GM21825 (cell line): ENCODE data around the gene CGNL1.

Experiments
- ATAC-seq: cut with Tn5 transposase; IDR thresholded peaks from one replicate; pipeline ENCODE4 v1.9.1; 2021; ENCODE audit warnings: mild to moderate bottlenecking, moderate library complexity; ENCODE audit not compliant: unreplicated experiment

The CGNL1 gene

DNA sequence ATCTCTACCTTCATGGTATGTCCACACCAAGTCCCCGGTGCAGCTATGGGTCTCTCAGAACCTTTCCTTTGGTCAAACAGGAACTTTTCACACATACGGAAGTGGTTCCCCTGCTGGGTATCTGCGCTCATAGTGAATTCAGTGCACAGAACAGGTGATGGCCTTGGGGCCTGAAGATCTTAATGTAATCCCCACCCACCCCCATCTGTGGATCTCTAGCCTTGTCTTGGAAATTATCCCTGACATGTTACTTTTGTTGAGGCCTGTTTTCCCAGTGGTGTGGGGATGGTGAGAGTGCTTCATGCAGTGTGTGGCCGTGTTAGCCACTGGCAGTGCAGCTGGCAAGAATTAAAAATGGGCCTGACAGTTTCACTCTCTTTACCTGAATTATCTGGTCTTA is 143.5 kb downstream of the CGNL1 start:
- ATAC-seq: no peak

DNA sequence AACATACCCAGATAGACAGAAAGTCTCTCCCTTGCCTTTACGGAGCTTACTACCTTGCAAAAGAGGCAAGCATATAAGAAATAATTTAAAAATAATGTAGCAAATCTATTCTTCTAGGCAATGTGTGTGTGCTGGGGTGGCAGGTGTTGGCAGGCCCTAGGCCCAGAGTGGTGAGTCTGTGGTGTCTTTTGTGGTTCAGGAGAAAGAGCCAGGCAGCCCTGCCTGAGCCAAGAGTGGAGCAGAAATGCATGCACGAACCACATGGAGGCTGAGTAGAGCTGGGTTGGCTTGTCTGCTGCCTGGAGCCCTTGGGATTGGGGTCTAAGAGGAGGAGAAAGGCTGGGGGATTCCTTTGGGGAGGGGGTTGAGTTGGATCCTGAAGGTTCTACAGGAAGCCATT is 145.2 kb downstream of the CGNL1 start:
- no peak for ATAC-seq

GRCh38 chr15:57522148-57522547 is 145.8 kb downstream of the CGNL1 start:
- ATAC-seq: no peak

GRCh38 chr15:57525581-57525980 is 149.3 kb downstream of the CGNL1 start:
- no peak for ATAC-seq

GRCh38 chr15:57526076-57526475 is 149.8 kb downstream of the CGNL1 start:
- no peak for ATAC-seq

GRCh38 chr15:57526615-57527014 is 150.3 kb downstream of the CGNL1 start:
- no peak for ATAC-seq

DNA sequence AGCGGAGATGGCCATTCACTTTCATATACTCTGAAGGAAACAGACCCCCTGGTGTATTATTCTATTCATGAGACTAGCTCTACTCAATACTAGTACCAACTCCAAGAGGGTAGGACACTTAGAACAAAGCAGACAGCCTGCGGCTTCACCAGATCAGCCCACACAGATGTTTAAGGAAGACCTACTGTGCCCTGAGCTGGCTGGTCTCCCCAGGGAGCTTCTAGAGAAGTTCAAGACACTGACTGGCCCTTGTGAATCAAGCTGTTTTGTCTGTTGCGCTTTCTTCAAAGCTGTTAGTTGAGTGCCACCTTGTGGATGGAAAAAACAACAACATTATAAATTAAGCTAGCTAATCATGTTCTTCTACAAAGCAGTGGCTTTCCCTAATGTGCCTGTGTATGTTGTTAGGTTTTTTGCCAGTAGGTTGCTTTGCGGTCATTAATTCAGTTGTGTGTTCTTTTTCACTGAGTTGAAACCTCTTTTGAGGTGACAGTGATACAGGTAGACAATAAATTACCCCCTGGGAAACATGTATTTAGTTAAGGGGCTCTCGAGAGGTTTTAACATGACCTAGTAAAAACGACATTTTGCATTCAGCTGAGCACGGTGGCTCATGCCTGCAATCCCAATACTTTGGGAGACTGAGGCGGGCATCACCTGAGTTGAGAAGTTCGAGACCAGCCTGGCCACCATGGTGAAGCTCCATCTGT is 151.2 kb downstream of the CGNL1 start:
- no peak for ATAC-seq

- no peak for ATAC-seq
These were observed 152.7 kb downstream of the CGNL1 start for GRCh38 chr15:57528940-57529565.

DNA sequence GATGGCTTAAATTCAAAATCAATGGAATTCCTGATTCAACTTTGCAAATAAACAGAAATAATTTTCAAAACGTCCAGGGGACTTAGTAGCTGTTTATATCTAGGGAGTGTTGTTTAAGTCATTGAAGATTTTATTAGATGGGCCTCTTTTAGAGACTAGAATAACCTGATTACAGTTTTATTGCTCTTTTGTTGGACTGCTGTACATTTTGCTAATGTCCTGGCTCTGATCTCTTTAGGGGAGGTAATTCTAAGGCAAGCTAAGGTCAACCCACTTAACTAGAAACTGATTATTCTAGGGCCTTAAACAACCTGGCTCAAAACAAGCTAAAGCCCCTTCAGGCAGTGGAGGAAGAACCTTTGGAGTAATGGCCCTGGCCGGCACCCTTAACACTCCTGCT is 153.4 kb downstream of the CGNL1 start:
- no peak for ATAC-seq

- ATAC-seq: no peak
These were observed 156.6 kb downstream of the CGNL1 start for GRCh38 chr15:57532731-57533447.

DNA sequence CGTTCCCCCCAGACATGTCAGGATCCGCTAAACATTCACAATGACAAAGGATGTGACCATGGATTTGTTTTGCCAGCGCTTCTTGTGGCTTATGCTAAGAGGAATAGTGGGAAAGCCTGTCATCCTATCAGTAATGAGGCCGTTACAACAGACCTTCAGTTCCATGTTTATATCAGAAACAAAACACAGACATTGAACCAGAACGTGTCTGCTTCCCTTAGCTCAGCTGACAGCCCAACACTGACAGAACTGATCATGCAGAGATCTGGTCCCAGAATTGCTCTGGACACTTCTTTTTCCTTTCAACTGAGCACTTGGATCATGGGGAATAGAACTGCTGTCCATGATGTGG is 157.1 kb downstream of the CGNL1 start:
- ATAC-seq: no peak

DNA sequence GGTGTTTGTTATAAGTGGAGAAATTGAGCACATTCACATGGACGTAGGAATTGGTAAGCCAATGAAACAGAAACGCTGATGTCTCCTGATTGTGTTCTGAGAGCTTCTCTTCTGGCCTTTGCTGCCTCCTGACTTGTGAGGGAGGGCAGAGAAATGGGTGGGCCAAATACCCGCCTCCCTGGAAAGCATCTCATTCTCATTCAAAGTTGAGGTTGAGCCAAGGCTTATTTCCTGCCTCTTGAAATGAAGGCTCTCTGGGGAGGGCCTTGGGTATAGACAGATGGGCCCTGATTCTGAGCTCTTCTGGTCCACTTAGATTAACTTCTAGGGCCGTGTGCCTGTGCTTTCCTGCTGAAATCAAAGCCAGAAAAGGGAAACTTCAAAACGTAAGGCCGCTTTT is 158.0 kb downstream of the CGNL1 start:
- ATAC-seq: no peak

DNA sequence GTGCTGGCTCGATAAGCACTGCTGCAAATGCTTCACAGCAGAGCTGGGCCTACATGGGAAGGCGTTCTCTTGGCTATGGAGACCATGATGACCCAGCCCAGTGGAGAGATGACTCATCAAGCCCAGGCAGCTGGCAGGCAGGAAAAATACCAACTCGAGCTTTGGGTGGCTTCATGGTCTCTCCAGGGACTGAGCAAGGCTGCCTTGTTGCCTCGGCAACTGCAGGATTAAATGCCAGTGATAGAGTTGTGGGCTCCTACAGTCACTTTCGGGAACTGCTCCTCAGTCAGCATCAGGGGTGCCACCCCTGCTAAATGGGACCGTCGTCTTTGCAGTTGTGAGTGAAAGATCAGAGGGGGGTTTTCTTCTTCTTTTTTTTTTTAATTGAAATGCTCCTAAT is 160.8 kb downstream of the CGNL1 start:
- no peak for ATAC-seq

DNA sequence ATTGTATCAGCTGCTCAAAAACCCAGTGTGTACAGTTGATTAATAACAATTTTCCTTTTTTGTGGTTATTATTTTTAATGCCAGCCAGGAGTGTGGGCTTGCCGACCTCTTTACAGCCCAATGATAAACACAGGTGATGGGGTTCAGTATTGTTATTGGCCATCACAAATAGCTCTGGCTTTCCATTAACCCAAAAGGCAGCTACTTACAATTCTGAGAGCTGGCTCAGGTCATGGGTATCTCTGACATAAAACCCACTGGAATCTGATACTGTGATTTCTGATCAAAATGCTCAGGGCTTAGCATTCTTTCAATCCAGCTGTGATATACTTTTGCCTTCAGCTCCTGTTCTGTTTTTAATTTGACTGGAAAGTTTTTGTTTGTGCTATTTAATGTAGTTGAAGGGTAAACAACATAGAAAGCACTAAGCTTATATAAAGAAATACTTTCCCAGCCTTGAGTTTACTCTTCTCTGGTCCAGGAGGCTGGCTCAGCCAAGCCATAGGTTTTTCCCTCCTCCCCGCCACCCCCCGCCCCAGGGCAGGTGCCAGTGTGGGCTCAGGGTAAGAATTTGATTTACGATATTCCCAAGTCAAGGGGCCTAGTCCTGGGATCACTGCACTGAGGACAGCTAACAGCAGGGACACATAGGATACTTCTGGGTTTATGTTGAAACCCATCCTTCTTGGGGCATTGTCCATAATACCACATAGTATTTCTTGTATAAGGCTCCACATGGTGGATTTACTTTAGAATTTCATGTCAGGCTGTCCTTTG is 161.4 kb downstream of the CGNL1 start:
- no peak for ATAC-seq

GRCh38 chr15:57538265-57538529 is 161.9 kb downstream of the CGNL1 start:
- no peak for ATAC-seq

- ATAC-seq: no peak
These were observed 162.5 kb downstream of the CGNL1 start for GRCh38 chr15:57538821-57539220.

- ATAC-seq: no peak
These were observed 163.9 kb downstream of the CGNL1 start for GRCh38 chr15:57540211-57540610.

DNA sequence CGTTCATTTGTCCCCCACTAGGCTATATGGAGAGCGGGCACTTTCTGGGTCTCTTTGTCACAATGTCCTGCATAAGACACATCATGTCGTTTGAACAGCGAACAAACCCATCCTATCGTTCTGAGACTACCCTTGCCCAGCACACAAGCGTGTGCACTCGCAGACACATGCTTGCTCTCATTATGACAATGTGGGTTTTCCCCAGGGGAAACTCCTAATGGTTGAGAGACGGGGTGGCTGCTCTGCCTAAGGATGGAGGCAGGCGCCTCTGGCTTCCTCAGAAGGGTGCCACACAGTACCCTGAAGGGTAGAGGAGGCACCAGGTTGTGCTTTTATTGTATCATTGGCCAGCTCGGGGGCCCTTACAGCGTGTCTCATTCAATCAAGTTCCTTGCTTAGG is 164.4 kb downstream of the CGNL1 start:
- peak; percentile 76 for ATAC-seq

DNA sequence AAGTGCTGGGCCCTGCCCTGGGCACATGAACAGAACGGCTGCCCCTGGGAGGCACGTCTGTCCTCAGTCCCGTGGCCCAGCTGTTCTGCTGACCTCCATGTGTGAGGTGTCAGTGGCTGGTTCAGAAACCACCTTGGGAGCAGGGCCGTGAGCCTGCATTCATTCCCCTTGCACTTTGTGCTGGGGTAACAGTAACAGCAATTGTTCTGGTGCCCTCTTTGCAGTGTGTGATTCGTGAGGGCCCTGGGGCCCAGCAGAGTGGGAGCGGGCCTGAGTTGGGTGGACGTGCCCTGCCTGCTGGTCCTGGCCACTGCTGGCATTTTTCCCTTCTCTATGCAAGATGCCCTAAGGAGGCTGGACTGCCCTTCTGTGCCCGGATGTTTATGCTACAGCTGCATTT is 165.0 kb downstream of the CGNL1 start:
- no peak for ATAC-seq

DNA sequence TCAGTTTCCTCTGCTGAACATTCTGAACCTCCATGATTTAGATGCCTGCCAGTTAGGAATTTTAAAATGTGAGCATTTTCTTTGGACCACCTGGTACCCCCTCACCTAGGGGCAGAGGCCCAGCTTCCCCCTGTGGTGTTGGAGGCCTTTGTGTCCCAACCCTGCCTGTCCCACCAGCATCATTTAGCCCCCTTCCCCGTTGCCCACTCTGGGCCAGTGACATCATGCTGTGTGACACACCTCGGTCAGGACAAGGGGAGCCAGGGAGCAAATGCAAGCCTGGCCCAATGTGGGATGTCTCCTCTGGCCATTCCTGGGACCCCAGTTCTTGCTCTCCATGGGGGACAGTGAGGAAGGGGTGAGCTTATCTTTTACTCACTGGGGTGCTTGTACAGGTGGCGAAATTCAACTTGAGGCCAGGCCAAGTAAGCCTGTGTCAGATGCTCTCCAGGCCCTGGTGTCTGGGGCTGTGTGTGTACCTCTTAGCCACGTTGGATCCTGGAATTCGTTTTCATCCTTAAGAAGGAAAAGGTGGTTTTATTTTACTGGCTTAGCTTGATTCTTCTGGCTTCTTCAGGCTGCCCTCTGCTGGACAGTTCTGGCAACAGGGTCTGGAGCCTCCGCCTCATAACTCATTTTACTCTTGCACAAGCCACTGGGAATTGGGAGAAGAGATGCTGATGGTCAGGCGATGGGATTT is 165.7 kb downstream of the CGNL1 start:
- no peak for ATAC-seq

GRCh38 chr15:57542505-57542817 is 166.2 kb downstream of the CGNL1 start:
- ATAC-seq: no peak
